Subcutaneous abdominal adipose tissue (tissue), 5 donors: ENCODE measurements around the gene WNT8A.

Experiments used
- H3K27ac ChIP-seq: one replicate; pipeline ENCODE4 v1.7.0; 2013; ENCODE audit warnings: low read depth, mild to moderate bottlenecking, inconsistent platforms, low read length, moderate library complexity
- H3K27me3 ChIP-seq, 5 donors: one replicate each; pipeline ENCODE4 v1.7.0; 2013; ENCODE audit warnings: low read length in 5 of 5, inconsistent platforms in 1 of 5; ENCODE audit not compliant: control insufficient read depth in 5 of 5, insufficient read depth in 4 of 5
- H3K36me3 ChIP-seq, 5 donors: one replicate each; pipeline ENCODE4 v1.7.0; 2013; ENCODE audit warnings: low read length in 5 of 5; ENCODE audit not compliant: control insufficient read depth in 5 of 5, insufficient read depth in 5 of 5
- H3K4me1 ChIP-seq, 5 donors: one replicate each; pipeline ENCODE4 v1.7.0; 2013; ENCODE audit warnings: low read length in 5 of 5, mild to moderate bottlenecking in 3 of 5, moderate library complexity in 1 of 5; ENCODE audit not compliant: control insufficient read depth in 5 of 5, insufficient read depth in 5 of 5
- H3K4me3 ChIP-seq, 5 donors: one replicate each; pipeline ENCODE4 v1.7.0; 2013; ENCODE audit warnings: low read length in 5 of 5, low read depth in 1 of 5
- H3K9ac ChIP-seq, 5 donors: one replicate each; pipeline ENCODE4 v1.7.0; 2013; ENCODE audit warnings: low read length in 5 of 5, mild to moderate bottlenecking in 4 of 5, moderate library complexity in 3 of 5
- H3K9me3 ChIP-seq, 5 donors: one replicate each; pipeline ENCODE4 v1.7.0; 2013; ENCODE audit warnings: low read length in 5 of 5; ENCODE audit not compliant: control insufficient read depth in 5 of 5
- donor health status: healthy.
- donor health status: healthy.
- donor health status: healthy.
- donor health status: healthy.
- donor health status: healthy.

WNT8A gene

GRCh38 chr5:138105709-138106108, 21.9 kb downstream of the WNT8A start:
- Histone ChIP-seq H3K4me3 (no peak overlapping the region), H3K9me3 (no peaks in the 10 kb centered on the region), H3K27me3 (peaks cover 0 to 7% (median 3%) of the 10 kb centered on the region in 5 donors), H3K9ac (no peak overlapping the region), H3K27ac (no peak overlapping the region), H3K36me3 (no peaks in the 10 kb centered on the region), H3K4me1 (no peaks in the 10 kb centered on the region)

DNA sequence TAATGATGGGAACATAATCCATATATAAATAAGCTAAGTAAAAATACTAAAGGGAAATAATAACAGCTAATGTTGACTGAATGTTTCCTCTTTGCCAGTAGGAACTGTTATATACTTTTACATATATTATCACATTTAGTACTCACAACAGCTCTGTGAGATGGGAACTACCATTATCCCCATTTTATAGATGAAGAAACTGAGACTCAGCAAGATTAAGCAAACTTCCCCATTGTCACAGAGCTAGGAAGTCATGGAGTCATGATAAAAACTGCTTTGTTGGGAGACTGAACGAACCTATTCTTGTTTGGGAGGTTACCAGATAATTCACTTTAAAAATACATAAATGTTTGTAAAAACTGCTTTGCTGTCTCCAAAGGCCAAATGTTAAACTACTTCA, 23.4 kb downstream of the WNT8A start:
- Histone ChIP-seq H3K4me1 (no peaks in the 10 kb centered on the region), H3K4me3 (no peak overlapping the region), H3K9me3 (no peaks in the 10 kb centered on the region), H3K36me3 (no peaks in the 10 kb centered on the region), H3K27ac (no peak overlapping the region), H3K9ac (no peak overlapping the region), H3K27me3 (peaks cover 0 to 8% (median 3%) of the 10 kb centered on the region in 5 donors)

DNA sequence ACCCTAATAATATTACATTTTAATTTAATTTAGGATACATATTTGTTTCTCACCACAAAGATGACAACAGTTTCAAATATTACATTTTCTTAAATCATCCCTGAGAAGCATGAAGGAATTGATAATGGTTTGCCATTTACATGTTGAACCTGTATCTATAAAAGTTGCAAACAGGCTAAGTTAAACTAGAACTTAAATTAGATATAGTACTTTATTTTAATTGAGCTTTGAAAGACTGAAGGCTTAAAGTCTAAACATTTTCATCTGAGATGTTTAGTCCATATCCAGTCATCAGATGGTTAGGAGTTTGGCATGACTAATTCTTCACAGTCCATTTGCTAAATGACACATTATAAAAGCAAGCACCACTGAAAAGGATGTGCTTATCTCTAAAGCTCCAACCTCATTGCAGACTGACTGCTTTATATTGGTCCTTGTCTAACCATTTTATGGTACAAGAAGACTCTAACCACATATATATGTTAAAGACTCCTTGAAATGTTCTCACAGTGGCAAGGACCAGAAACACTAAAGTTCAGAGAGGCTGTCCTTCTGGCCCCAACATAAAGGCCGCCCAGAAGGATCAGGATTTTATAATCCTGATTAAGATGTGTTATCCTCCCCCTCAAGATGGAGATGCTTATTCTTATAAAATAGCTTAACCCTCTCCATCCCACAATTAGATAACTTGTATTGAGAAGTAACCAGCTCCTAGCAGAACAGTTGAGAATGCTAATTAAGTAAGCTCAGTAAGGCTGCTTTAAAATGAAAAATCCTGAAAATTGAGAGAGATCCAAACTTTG, 25.8 kb downstream of the WNT8A start:
- Histone ChIP-seq H3K27ac (no peak overlapping the region), H3K9me3 (no peaks in the 10 kb centered on the region), H3K27me3 (peaks cover 0 to 5% (median 0%) of the 10 kb centered on the region in 5 donors), H3K4me3 (no peak overlapping the region), H3K9ac (no peak overlapping the region), H3K36me3 (no peaks in the 10 kb centered on the region), H3K4me1 (no peaks in the 10 kb centered on the region)

GRCh38 chr5:138110266-138110963, 26.6 kb downstream of the WNT8A start:
- H3K9me3 ChIP-seq, result no peaks in the 10 kb centered on the region
- H3K4me1 ChIP-seq, result no peaks in the 10 kb centered on the region
- H3K27ac ChIP-seq, result no peak overlapping the region
- H3K27me3 ChIP-seq, result peaks cover 0 to 5% (median 0%) of the 10 kb centered on the region in 5 donors
- H3K36me3 ChIP-seq, result no peaks in the 10 kb centered on the region
- H3K4me3 ChIP-seq, result no peak overlapping the region
- no peak overlapping the region for H3K9ac ChIP-seq

DNA sequence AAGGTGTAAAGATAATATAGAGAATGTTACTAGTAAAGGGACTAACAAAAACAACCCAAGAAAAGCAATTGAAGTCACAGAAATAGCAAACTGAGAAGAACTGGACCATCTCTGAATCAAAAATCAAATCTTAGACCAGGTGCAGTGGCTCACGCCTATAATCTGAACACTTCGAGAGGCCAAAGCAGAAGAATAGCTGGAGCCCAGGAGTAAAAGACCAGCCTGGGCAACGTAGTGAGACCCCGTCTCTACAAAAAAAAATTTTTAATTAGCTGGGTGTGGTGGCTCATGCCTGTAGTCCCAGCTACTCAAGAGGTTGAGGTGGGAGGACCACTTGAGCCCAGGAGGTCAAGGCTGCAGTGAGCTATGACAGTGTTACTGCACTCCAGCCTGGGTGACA, 27.3 kb downstream of the WNT8A start:
- Histone ChIP-seq H3K9ac (no peak overlapping the region), H3K4me1 (no peaks in the 10 kb centered on the region), H3K27ac (no peak overlapping the region), H3K27me3 (peaks cover 0 to 5% (median 0%) of the 10 kb centered on the region in 5 donors), H3K4me3 (no peak overlapping the region), H3K36me3 (no peaks in the 10 kb centered on the region), H3K9me3 (no peaks in the 10 kb centered on the region)

DNA sequence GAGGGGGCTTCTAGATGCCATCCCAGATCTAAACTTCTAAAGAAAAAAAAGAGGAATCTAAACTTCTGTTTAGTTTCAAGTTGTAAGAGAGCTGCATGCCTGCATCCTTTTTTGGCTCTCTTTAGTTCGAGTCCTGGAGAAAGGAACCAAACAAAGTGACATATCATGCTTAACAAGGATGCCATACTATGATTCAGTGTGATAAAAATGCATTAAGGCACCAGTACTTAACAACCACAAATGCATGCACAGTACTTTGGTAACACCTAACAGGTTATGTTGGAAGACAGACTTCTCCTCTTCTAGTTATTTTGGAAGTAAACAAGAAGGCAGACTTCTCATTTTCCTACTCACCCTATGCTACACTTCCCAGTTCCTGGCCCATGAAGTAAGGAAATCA, 28.1 kb downstream of the WNT8A start:
- Histone ChIP-seq H3K36me3 (no peaks in the 10 kb centered on the region), H3K4me1 (no peaks in the 10 kb centered on the region), H3K27ac (no peak overlapping the region), H3K27me3 (peaks cover 0 to 5% (median 0%) of the 10 kb centered on the region in 5 donors), H3K9ac (no peak overlapping the region), H3K9me3 (no peaks in the 10 kb centered on the region), H3K4me3 (no peak overlapping the region)

DNA sequence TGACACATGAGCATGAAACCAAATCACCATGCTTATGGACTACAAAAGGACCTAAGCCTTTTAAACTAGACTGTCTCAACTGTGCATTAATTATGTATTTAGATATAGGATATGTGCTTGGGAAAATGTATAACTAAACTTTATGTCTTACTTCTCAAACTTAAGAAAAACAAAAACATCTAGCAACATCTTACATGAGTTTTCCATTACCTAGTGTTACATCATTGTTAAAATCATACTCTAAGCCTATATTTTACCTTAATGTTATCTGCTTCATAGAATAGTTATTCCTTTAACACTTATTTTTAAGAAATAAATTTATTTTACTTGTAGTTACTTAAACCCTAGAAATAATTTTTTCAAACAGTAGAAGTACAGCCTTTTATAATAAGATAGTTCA, 31.4 kb downstream of the WNT8A start:
- no peak overlapping the region for H3K27ac ChIP-seq
- H3K36me3 ChIP-seq, result no peaks in the 10 kb centered on the region
- no peak overlapping the region for H3K4me3 ChIP-seq
- no peaks in the 10 kb centered on the region for H3K9me3 ChIP-seq
- no peaks in the 10 kb centered on the region for H3K4me1 ChIP-seq
- H3K27me3 ChIP-seq, result peaks cover 0 to 5% (median 0%) of the 10 kb centered on the region in 5 donors
- H3K9ac ChIP-seq, result no peak overlapping the region

DNA sequence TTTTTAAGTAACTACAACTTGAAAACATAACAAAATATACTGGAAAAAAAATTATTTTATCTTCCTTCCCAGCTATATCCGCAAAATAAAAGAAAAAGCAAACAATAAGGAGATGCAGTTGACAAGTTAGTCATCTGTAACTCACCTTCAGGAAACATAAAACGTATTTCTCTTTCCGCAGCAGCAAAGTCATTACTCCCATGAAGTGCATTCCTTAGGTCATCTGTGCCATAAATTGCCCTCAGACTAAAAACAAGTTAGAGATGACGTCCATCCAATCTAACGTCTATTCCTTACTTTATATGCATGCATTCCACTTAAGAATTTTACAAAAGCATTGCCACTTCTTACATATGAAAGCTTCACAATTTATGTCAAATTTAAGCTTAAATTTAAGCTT, 44.5 kb downstream of the WNT8A start:
- Histone ChIP-seq H3K27ac (no peak overlapping the region), H3K4me1 (peaks cover 0 to 6% (median 0%) of the 10 kb centered on the region in 5 donors), H3K9ac (no peak overlapping the region), H3K9me3 (no peaks in the 10 kb centered on the region), H3K27me3 (no peaks in the 10 kb centered on the region), H3K36me3 (no peaks in the 10 kb centered on the region), H3K4me3 (no peak overlapping the region)

DNA sequence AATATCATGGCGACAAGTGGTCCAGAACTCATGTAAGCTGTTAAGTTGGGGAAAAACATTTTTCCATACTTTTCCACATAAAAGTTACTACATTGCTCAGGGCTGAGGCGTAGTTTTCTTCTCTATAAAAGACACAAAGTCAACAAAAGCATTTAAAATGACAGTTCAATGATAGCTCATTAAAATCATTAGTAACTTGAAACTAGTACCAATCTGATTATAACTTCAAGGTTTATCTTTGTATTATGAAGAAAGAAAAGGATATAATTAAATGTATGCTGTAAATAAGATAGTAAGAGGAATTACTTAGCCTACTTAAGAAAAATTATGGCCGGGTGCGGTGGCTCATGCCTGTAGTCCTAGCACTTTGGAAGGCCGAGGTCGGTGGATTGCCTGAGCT, 45.5 kb downstream of the WNT8A start:
- H3K9ac ChIP-seq, result no peak overlapping the region
- no peaks in the 10 kb centered on the region for H3K27me3 ChIP-seq
- H3K36me3 ChIP-seq, result no peaks in the 10 kb centered on the region
- no peak overlapping the region for H3K4me3 ChIP-seq
- no peak overlapping the region for H3K27ac ChIP-seq
- H3K4me1 ChIP-seq, result peaks cover 0 to 7% (median 0%) of the 10 kb centered on the region in 5 donors
- no peaks in the 10 kb centered on the region for H3K9me3 ChIP-seq

- H3K4me1 ChIP-seq, result peaks cover 0 to 7% (median 0%) of the 10 kb centered on the region in 5 donors
- H3K4me3 ChIP-seq, result no peak overlapping the region
- H3K36me3 ChIP-seq, result no peaks in the 10 kb centered on the region
- H3K27me3 ChIP-seq, result no peaks in the 10 kb centered on the region
- no peak overlapping the region for H3K27ac ChIP-seq
- H3K9ac ChIP-seq, result no peak overlapping the region
- H3K9me3 ChIP-seq, result no peaks in the 10 kb centered on the region
These were observed 48.7 kb downstream of the WNT8A start for GRCh38 chr5:138132543-138132942.
